ENCODE measurements around the gene ADGRD2.
A peak's percentile ranks its signal among the peaks of the same experiment; 100 is the strongest.

The ADGRD2 gene

DNA sequence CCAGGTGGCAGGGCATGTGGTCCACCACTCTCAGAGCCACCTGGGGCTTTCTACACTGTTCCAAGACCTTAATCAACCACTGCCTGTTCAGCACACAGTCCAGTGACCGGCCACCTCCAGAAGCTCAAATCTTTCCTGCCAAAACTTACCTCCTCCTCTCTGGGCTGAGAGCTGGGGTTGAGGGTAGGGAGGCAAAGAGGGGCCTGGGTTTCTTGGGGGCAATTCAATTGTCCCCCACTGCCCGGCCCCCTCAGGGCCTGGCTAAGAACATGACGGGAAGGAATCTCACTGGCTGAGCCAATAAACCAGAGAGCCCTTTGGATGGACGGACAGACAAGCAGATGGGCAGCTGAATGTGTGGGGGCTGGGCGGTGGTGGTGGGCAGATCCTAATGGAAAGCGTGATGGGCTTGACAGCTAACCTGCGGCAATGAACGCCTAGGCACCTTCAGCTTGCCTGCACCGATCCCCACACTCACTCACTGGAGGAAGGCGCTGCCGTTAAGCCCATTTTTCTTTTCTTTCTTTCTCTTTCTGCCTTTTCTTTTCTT, 51.6 kb downstream of the ADGRD2 start:
- Histone ChIP-seq H4K12ac (ENCODE audit: low read depth, low read length) (no peak overlapping the region), H2BK12ac (ENCODE audit: low read length) (no peak overlapping the region), H3K9ac (ENCODE audit: low read length) (no peak overlapping the region), H3K18ac (ENCODE audit: low read length) (no peak overlapping the region), H3K4me2 (ENCODE audit: low read length) (no peak overlapping the region), H3K23ac (ENCODE audit: low read length) (no peak overlapping the region), H3K27me3 (ENCODE audit: insufficient read depth, low read length) (peaks cover 37% of the 10 kb centered on the region), H2BK5ac (ENCODE audit: low read depth, low read length, poor library complexity) (no peak overlapping the region), H3K14ac (ENCODE audit: low read length) (no peak overlapping the region), H2AK5ac (ENCODE audit: low read length) (no peak overlapping the region), H4K91ac (ENCODE audit: low read depth, low read length) (no peak overlapping the region), H3K9me3 (ENCODE audit: insufficient read depth, low read depth, low read length) (peaks cover 5% of the 10 kb centered on the region), H2AFZ (ENCODE audit: insufficient read depth, low read length, poor library complexity) (no peak overlapping the region), H2BK120ac (ENCODE audit: insufficient read depth, low read length, poor library complexity) (no peak overlapping the region), H3K4me1 (ENCODE audit: control insufficient read depth in 1 of 2, insufficient read depth in 2 of 2, low read length in 2 of 2) (peaks cover 3 to 6% of the 10 kb centered on the region in 2 experiments), H3K4me3 (ENCODE audit: low read depth, low read length) (no peak overlapping the region), H3K27ac (ENCODE audit: low read depth, low read length) (no peak overlapping the region), H3K4ac (ENCODE audit: low read depth, low read length) (no peak overlapping the region), H4K8ac (ENCODE audit: low read depth, low read length) (no peak overlapping the region), H3K79me2 (ENCODE audit: control insufficient read depth, insufficient read depth, low read length, poor library complexity) (no peaks in the 10 kb centered on the region), H3K79me1 (ENCODE audit: low read length) (no peaks in the 10 kb centered on the region), H3K36me3 (ENCODE audit: control insufficient read depth in 1 of 2, insufficient read depth in 2 of 2, low read length in 2 of 2) (no peaks in the 10 kb centered on the region)
- WGBS (ENCODE audit: extremely low coverage, insufficient coverage, insufficient read length): no CpG with 5 or more reads among the region's 11 CpGs
- DNase-seq: no peak

DNA sequence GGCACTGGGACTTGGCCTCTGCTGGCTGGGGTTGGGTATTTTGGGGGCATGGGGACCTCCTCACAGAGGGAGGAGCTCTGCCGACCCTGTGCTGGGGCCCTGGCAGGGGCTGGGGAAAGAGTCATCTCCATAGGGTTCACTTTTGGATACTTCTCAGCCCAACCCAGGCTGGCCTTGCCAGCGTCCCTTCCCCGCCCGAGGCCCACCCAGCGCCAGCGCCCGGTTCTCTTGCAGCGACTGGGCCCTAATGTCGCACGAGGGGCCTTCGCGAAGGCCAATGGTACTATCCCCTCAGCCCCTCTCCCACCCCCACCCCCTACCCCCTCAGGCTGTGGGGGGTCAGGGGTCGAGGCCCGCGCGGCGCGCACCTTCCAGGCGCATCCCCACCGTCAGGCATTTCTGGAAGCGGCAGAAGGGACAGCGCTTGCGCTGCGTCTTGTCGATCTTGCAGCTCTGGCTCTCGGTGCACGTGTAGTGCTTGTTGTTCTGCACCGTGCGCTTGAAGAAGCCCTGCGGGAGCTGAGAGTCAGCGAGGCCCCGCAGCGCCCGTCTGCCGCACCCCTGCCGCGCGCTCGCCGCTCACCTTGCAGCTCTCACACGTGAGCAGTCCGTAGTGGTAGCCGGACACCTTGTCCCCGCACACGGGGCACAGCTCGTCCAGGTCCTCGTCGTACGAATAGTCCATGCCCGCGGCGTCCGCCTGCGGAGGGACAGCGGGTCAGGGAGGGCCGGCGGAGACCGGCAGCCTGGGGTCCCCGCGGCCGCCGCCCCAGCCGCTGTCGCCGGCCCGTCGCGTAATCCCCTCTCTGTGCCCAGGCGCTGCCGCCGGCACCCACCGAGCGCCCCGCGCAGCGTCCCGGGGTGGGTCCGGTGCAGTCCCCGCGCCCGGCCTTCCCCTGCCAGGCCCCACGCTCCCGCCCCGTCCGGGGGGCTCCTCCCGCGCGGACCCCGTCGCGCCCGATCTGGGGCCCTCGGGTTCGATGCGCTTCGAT, 52.8 kb downstream of the ADGRD2 start:
- Histone ChIP-seq H3K9me3 (ENCODE audit: insufficient read depth, low read depth, low read length) (peaks cover 5% of the 10 kb centered on the region), H3K4me2 (ENCODE audit: low read length) (no peak overlapping the region), H3K79me2 (ENCODE audit: control insufficient read depth, insufficient read depth, low read length, poor library complexity) (no peaks in the 10 kb centered on the region), H3K36me3 (ENCODE audit: control insufficient read depth in 1 of 2, insufficient read depth in 2 of 2, low read length in 2 of 2) (no peaks in the 10 kb centered on the region), H3K27ac (ENCODE audit: low read depth, low read length) (no peak overlapping the region), H2BK5ac (ENCODE audit: low read depth, low read length, poor library complexity) (no peak overlapping the region), H3K4me1 (ENCODE audit: control insufficient read depth in 1 of 2, insufficient read depth in 2 of 2, low read length in 2 of 2) (peaks cover 3 to 6% of the 10 kb centered on the region in 2 experiments), H3K4me3 (ENCODE audit: low read depth, low read length) (no peak overlapping the region), H2AFZ (ENCODE audit: insufficient read depth, low read length, poor library complexity) (no peak overlapping the region), H4K91ac (ENCODE audit: low read depth, low read length) (no peak overlapping the region), H3K9ac (ENCODE audit: low read length) (no peak overlapping the region), H3K14ac (ENCODE audit: low read length) (no peak overlapping the region), H4K12ac (ENCODE audit: low read depth, low read length) (no peak overlapping the region), H2AK5ac (ENCODE audit: low read length) (no peak overlapping the region), H3K18ac (ENCODE audit: low read length) (no peak overlapping the region), H3K4ac (ENCODE audit: low read depth, low read length) (no peak overlapping the region), H2BK120ac (ENCODE audit: insufficient read depth, low read length, poor library complexity) (no peak overlapping the region), H4K8ac (ENCODE audit: low read depth, low read length) (no peak overlapping the region), H2BK12ac (ENCODE audit: low read length) (no peak overlapping the region), H3K23ac (ENCODE audit: low read length) (no peak overlapping the region), H3K79me1 (ENCODE audit: low read length) (no peaks in the 10 kb centered on the region), H3K27me3 (ENCODE audit: insufficient read depth, low read length) (peaks cover 37% of the 10 kb centered on the region)
- WGBS (ENCODE audit: extremely low coverage, insufficient coverage, insufficient read length): no CpG with 5 or more reads among the region's 96 CpGs
- DNase-seq: no peak

DNA sequence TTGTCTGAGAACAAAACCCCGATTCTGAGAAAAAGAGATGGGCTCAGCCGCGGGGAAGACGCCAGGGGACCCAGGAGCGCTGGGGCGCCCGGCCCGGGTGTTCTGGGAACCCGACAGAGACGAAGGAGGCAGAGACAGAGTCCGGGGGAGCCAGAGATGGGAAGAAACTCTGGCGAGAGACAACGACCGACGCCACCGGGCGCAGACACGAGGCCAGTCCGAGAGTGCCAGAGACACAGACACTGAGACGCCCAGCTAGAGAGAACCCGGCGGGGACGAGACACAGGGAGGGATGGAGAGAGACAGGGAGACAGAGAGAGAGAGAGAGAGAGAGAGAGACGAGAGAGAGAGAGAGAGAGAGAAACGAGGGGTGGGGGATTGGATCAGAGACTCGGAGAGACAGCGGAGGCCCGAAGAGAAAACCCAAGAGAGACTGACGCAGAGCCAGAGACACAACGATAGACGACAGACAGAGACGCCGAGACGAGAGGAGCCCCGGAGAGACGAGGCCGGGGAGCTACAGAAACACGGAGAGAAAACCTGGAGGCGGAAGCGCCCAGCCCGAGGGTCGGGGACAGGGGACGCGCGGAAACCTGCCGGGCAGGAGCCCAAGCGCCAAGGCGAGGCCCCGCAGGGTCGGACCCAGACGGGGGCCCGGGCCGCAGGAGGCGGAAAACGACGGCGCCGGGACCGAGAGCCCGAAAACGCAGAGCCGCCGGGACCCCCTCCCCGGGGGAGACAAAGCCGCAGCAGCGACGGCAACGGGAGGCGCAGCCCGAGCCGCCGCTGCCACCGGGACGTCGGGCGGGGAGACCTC, 53.7 kb downstream of the ADGRD2 start:
- Histone ChIP-seq H3K4me2 (ENCODE audit: low read length) (peak overlapping the region; percentile 62), H3K9ac (ENCODE audit: low read length) (no peak overlapping the region), H3K27ac (ENCODE audit: low read depth, low read length) (no peak overlapping the region), H3K9me3 (ENCODE audit: insufficient read depth, low read depth, low read length) (peaks cover 5% of the 10 kb centered on the region), H4K8ac (ENCODE audit: low read depth, low read length) (peak overlapping the region; percentile 8), H3K79me2 (ENCODE audit: control insufficient read depth, insufficient read depth, low read length, poor library complexity) (no peaks in the 10 kb centered on the region), H4K12ac (ENCODE audit: low read depth, low read length) (no peak overlapping the region), H2BK5ac (ENCODE audit: low read depth, low read length, poor library complexity) (no peak overlapping the region), H3K27me3 (ENCODE audit: insufficient read depth, low read length) (peaks cover 37% of the 10 kb centered on the region), H3K14ac (ENCODE audit: low read length) (no peak overlapping the region), H3K79me1 (ENCODE audit: low read length) (no peaks in the 10 kb centered on the region), H2BK12ac (ENCODE audit: low read length) (peak overlapping the region; percentile 41), H3K4me1 (ENCODE audit: control insufficient read depth in 1 of 2, insufficient read depth in 2 of 2, low read length in 2 of 2) (peaks cover 3 to 6% of the 10 kb centered on the region in 2 experiments), H2BK120ac (ENCODE audit: insufficient read depth, low read length, poor library complexity) (no peak overlapping the region), H3K23ac (ENCODE audit: low read length) (no peak overlapping the region), H3K4ac (ENCODE audit: low read depth, low read length) (no peak overlapping the region), H3K36me3 (ENCODE audit: control insufficient read depth in 1 of 2, insufficient read depth in 2 of 2, low read length in 2 of 2) (no peaks in the 10 kb centered on the region), H4K91ac (ENCODE audit: low read depth, low read length) (no peak overlapping the region), H3K4me3 (ENCODE audit: low read depth, low read length) (no peak overlapping the region), H3K18ac (ENCODE audit: low read length) (no peak overlapping the region), H2AFZ (ENCODE audit: insufficient read depth, low read length, poor library complexity) (no peak overlapping the region), H2AK5ac (ENCODE audit: low read length) (no peak overlapping the region)
- no peak for DNase-seq
- WGBS (ENCODE audit: extremely low coverage, insufficient coverage, insufficient read length): no CpG with 5 or more reads among the region's 76 CpGs

DNA sequence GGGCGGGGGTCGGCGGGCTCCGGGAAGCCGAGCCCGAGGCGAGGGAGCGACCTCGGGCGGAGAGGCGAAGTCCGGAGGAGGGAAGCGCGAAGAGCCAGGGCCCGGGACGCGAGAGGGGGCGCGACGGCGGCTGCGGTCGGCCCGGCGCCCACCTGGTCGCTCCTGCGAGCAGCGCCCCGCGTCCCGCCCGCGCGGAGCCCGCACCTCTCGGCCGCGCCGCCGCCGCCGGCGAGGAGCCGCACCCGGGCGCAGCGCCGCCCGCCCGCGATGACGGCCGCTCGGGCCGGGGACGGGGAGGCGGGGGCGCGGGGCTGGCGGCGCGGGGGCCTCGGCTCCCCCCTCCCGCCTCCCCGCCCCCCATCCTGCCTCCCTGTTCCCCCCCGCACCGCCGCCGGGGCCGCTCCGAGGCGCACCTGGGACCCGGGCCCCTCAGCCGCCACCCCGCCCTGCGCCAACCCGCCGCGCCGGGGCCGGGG, 54.3 kb downstream of the ADGRD2 start:
- Histone ChIP-seq H3K18ac (ENCODE audit: low read length) (no peak overlapping the region), H3K4me1 (ENCODE audit: control insufficient read depth in 1 of 2, insufficient read depth in 2 of 2, low read length in 2 of 2) (peaks cover 3 to 6% of the 10 kb centered on the region in 2 experiments), H3K27ac (ENCODE audit: low read depth, low read length) (no peak overlapping the region), H3K9me3 (ENCODE audit: insufficient read depth, low read depth, low read length) (peaks cover 5% of the 10 kb centered on the region), H3K9ac (ENCODE audit: low read length) (no peak overlapping the region), H3K4me3 (ENCODE audit: low read depth, low read length) (peak overlapping the region; percentile 9), H4K91ac (ENCODE audit: low read depth, low read length) (no peak overlapping the region), H3K79me2 (ENCODE audit: control insufficient read depth, insufficient read depth, low read length, poor library complexity) (no peaks in the 10 kb centered on the region), H3K4me2 (ENCODE audit: low read length) (peak overlapping the region; percentile 62), H4K12ac (ENCODE audit: low read depth, low read length) (no peak overlapping the region), H3K23ac (ENCODE audit: low read length) (no peak overlapping the region), H4K8ac (ENCODE audit: low read depth, low read length) (no peak overlapping the region), H3K79me1 (ENCODE audit: low read length) (no peaks in the 10 kb centered on the region), H2BK5ac (ENCODE audit: low read depth, low read length, poor library complexity) (no peak overlapping the region), H2BK120ac (ENCODE audit: insufficient read depth, low read length, poor library complexity) (no peak overlapping the region), H2AFZ (ENCODE audit: insufficient read depth, low read length, poor library complexity) (no peak overlapping the region), H3K36me3 (ENCODE audit: control insufficient read depth in 1 of 2, insufficient read depth in 2 of 2, low read length in 2 of 2) (no peaks in the 10 kb centered on the region), H3K4ac (ENCODE audit: low read depth, low read length) (no peak overlapping the region), H3K27me3 (ENCODE audit: insufficient read depth, low read length) (peaks cover 37% of the 10 kb centered on the region), H3K14ac (ENCODE audit: low read length) (no peak overlapping the region), H2BK12ac (ENCODE audit: low read length) (no peak overlapping the region), H2AK5ac (ENCODE audit: low read length) (no peak overlapping the region)
- DNase-seq: no peak
- WGBS (ENCODE audit: extremely low coverage, insufficient coverage, insufficient read length): no CpG with 5 or more reads among the region's 81 CpGs
